Measurements from ENCODE around the gene CLK2. TPM values are rescaled to one million over a fixed set of nuclear protein-coding genes. Genes with fewer than 3 reads are reported as not detected.
A peak's percentile ranks its signal among the peaks of the same experiment; 100 is the strongest.
"Not testable (repeated sequence)": the region's sequence is repeated elsewhere in the genome, so short reads cannot be mapped to it uniquely, and the experiment has no call there.

Gene CLK2
- total RNA-seq, 4 donors from 2014 or later = 16.9 to 41.3 (median 32.7) TPM

DNA sequence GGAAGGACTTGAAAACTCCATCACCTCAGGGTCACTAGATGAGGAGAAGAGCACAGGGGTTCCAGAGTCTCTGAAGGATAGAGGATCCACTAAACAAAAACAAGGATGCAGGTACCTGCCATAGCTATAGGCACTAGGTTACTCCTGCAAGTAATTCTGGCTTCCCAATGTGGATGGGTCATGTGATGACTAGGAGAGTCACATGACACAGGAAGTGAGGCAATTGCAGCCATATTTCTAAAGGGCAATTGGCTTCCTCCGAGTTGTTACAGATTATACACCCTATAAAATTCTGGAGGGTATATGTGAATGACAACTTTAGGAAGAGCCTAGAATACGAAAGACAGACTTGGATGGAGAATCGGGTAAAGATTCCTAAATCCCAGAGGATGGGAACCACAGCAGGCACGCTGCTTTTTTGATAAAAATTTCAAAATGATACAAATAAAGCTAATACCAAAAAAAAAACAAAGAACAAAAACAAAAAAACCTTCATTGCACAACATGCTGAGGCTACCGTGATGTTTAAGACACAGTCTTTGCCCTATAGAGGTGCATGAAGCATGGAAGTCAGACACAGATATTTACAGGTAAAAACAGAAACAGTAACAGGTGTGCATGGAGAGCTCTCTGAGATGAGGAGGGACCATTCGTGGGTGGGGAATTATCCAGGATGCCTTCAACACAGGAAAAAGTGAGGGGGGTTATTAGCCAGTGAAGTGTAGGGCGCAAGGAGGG lies 54.3 kb downstream of the CLK2 start:
- TF ChIP-seq, protein P1, sequence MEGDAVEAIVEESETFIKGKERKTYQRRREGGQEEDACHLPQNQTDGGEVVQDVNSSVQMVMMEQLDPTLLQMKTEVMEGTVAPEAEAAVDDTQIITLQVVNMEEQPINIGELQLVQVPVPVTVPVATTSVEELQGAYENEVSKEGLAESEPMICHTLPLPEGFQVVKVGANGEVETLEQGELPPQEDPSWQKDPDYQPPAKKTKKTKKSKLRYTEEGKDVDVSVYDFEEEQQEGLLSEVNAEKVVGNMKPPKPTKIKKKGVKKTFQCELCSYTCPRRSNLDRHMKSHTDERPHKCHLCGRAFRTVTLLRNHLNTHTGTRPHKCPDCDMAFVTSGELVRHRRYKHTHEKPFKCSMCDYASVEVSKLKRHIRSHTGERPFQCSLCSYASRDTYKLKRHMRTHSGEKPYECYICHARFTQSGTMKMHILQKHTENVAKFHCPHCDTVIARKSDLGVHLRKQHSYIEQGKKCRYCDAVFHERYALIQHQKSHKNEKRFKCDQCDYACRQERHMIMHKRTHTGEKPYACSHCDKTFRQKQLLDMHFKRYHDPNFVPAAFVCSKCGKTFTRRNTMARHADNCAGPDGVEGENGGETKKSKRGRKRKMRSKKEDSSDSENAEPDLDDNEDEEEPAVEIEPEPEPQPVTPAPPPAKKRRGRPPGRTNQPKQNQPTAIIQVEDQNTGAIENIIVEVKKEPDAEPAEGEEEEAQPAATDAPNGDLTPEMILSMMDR (IDR thresholded peaks at IDR 0.05) = no peak
- ATAC-seq (ENCODE audit: low FRiP score) = no peak
- DNase-seq (ENCODE audit: low spot score) = peak; percentile 63

DNA sequence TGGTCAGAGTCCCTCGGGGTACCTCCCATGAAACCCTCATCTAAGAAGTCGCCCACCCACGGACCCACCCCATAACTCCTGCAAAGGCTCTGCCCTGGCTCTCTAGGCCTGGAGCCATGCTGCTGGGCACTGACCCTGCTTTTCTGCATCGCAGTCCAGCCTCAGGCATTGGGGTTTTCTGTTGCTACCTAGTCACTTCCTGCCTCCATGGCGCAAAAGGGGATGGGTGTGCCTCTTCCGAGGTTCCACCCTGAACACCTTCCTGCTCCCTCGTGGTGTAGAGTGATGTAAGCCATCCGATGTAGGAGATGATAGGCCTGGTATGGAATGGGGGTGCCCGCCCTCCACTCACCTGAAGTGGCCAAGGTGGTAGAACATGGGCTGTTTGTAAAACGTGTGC lies 58.6 kb downstream of the CLK2 start:
- not testable (repeated sequence) for ATAC-seq (ENCODE audit: low FRiP score); DNase-seq (ENCODE audit: low spot score)

Other genes starting within 250 kb of the CLK2 start
- under 1 TPM in 3 of 4 donors, not detected in 1; 0.36 to 0.79 (median 0.38) TPM for gene DCST2, start 239.7 kb downstream of the CLK2 start, total RNA-seq
- gene DCST1, start 239.7 kb downstream of the CLK2 start, total RNA-seq = not detected
- 100 to 1,000 TPM; 116 to 262 (median 157) TPM for gene ADAM15, start 222.2 kb downstream of the CLK2 start, total RNA-seq
- 1 to 10 TPM; 1.7 to 5.0 (median 4.4) TPM for gene EFNA4, start 209.8 kb downstream of the CLK2 start, total RNA-seq
- 1 to 10 TPM in 2 of 4 donors, under 1 TPM in 1, not detected in 1; 0.84 to 1.8 (median 1.6) TPM for gene EFNA3, start 194.7 kb downstream of the CLK2 start, total RNA-seq
- 10 to 100 TPM; 29.2 to 61.7 (median 56.7) TPM for gene EFNA1, start 145.6 kb downstream of the CLK2 start, total RNA-seq
- gene SLC50A1, start 137.7 kb downstream of the CLK2 start, total RNA-seq = 10 to 100 TPM; 26.8 to 40.6 (median 27.5) TPM
- gene DPM3, start 133.0 kb downstream of the CLK2 start, total RNA-seq = 10 to 100 TPM; 32.5 to 70.8 (median 58.5) TPM
- 100 to 1,000 TPM in 2 of 4 donors, 10 to 100 TPM in 2; 77.9 to 171 (median 99.7) TPM for gene KRTCAP2, start 100.2 kb downstream of the CLK2 start, total RNA-seq
- gene TRIM46, start 99.7 kb downstream of the CLK2 start, total RNA-seq = 1 to 10 TPM in 3 of 4 donors, under 1 TPM in 1; 0.36 to 1.4 (median 1.1) TPM
- 10 to 100 TPM; 11.3 to 32.2 (median 25.0) TPM for gene THBS3, start 65.6 kb downstream of the CLK2 start, total RNA-seq
- gene MTX1, start 64.8 kb downstream of the CLK2 start, total RNA-seq = 10 to 100 TPM; 38.3 to 52.0 (median 40.8) TPM
- gene ENTREP3, start 18.0 kb downstream of the CLK2 start, total RNA-seq = 10 to 100 TPM in 3 of 4 donors, 1 to 10 TPM in 1; 8.7 to 13.4 (median 11.9) TPM
- gene SCAMP3, start 11.1 kb downstream of the CLK2 start, total RNA-seq = 10 to 100 TPM; 48.2 to 72.9 (median 63.1) TPM
- 1 to 10 TPM in 2 of 4 donors, under 1 TPM in 2; 0.36 to 2.3 (median 1.2) TPM for gene HCN3, start 4.0 kb upstream of the CLK2 start, total RNA-seq
- not detected for gene PKLR, start 27.9 kb upstream of the CLK2 start, total RNA-seq
- gene FDPS, start 35.4 kb upstream of the CLK2 start, total RNA-seq = 100 to 1,000 TPM in 1 of 4 donors, 10 to 100 TPM in 3; 73.9 to 151 (median 87.7) TPM
- 10 to 100 TPM; 11.5 to 21.1 (median 12.5) TPM for gene RUSC1, start 47.4 kb upstream of the CLK2 start, total RNA-seq